HepG2 (cell line): ENCODE measurements around the gene KIF3C. TPM values are rescaled to one million over a fixed set of nuclear protein-coding genes. Genes with fewer than 3 reads are reported as not detected.

Experiments
- DNMT1 ChIP-seq: sonication (generic); formaldehyde crosslinking; IDR thresholded peaks from 2 replicates; pipeline ENCODE4 v1.5.1; 2020; ENCODE audit warnings: mild to moderate bottlenecking, missing genetic modification reagents
- MEIS2 ChIP-seq: sonication (generic); formaldehyde crosslinking; IDR thresholded peaks from 2 replicates; pipeline ENCODE4 v1.9.0; 2021; ENCODE audit warnings: mild to moderate bottlenecking, missing genetic modification reagents
- NR1H2 ChIP-seq: sonication (generic); formaldehyde crosslinking; IDR thresholded peaks from 2 replicates; pipeline ENCODE4 v1.8.1; 2022; ENCODE audit warnings: low read depth, missing genetic modification reagents, borderline replicate concordance
- SMAD3 ChIP-seq: sonication (generic); formaldehyde crosslinking; IDR thresholded peaks from 2 replicates; pipeline ENCODE4 v1.4.0; 2020; ENCODE audit warnings: missing genetic modification reagents
- SRSF4 ChIP-seq: fragments of 200-400 bp; formaldehyde crosslinking; IDR thresholded peaks from one replicate; pipeline ENCODE4 v1.6.1; 2018; ENCODE audit warnings: mild to moderate bottlenecking, low read depth, low read length, moderate library complexity; ENCODE audit not compliant: poor library complexity, severe bottlenecking
- TBP ChIP-seq: sonication (generic); formaldehyde crosslinking; IDR thresholded peaks from 2 replicates; pipeline ENCODE4 v1.5.0; 2020; ENCODE audit warnings: missing genetic modification reagents
- ZBTB42 ChIP-seq: sonication (generic); formaldehyde crosslinking; IDR thresholded peaks from 2 replicates; pipeline ENCODE4 v1.5.0; 2020; ENCODE audit warnings: mild to moderate bottlenecking, missing genetic modification reagents
- ZFYVE20 ChIP-seq: sonication (generic); formaldehyde crosslinking; IDR thresholded peaks from 2 replicates; pipeline ENCODE4 v1.8.0; 2023; ENCODE audit warnings: low read depth, mild to moderate bottlenecking, moderate library complexity, missing genetic modification reagents, borderline replicate concordance
- ZNF12 ChIP-seq: sonication (generic); formaldehyde crosslinking; IDR thresholded peaks from 2 replicates; pipeline ENCODE4 v1.5.0; 2020; ENCODE audit warnings: missing genetic modification reagents
- ZNF143 ChIP-seq: sonication (generic); formaldehyde crosslinking; IDR thresholded peaks from 2 replicates; pipeline ENCODE4 v1.4.0; 2020; ENCODE audit warnings: missing genetic modification reagents
- ZNF274 ChIP-seq: sonication (generic); formaldehyde crosslinking; IDR thresholded peaks from 2 replicates; pipeline ENCODE4 v1.5.1; 2020; ENCODE audit warnings: mild to moderate bottlenecking, missing genetic modification reagents
- ZNF460 ChIP-seq: sonication (generic); formaldehyde crosslinking; IDR thresholded peaks from 2 replicates; pipeline ENCODE4 v1.5.1; 2020; ENCODE audit warnings: missing genetic modification reagents, mild to moderate bottlenecking, borderline replicate concordance
- ZNF749 ChIP-seq: sonication (generic); formaldehyde crosslinking; IDR thresholded peaks from 2 replicates; pipeline ENCODE4 v1.8.0; 2022; ENCODE audit warnings: mild to moderate bottlenecking, missing genetic modification reagents, moderate library complexity, borderline replicate concordance
- ZSCAN21 ChIP-seq: sonication (generic); formaldehyde crosslinking; IDR thresholded peaks from 2 replicates; pipeline ENCODE4 v1.8.0; 2022; ENCODE audit warnings: mild to moderate bottlenecking, missing genetic modification reagents, moderate library complexity, borderline replicate concordance
- polyA plus RNA-seq, 8 experiments: library from polyadenylated mRNA; depleted of rRNA in 3 of 8; stranded (reverse) in 7 of 8; unstranded in 1 of 8; fragments of >200 nt; fragmentation: Illumina TruSeq in 4 of 8; extraction: Trizol in 4 of 8; gene quantifications; 2 replicates each; pipeline versions ENCODE4 v1.2.1 to v1.2.3, GENCODE V29; 2011 to 2016; ENCODE audit warnings: low read depth in 4 of 8, missing spikeins in 1 of 8, mixed read lengths in 1 of 8; ENCODE audit not compliant: insufficient read depth in 1 of 8
- total RNA-seq, 5 experiments: library from RNA; depleted of rRNA; stranded (reverse); fragments of >200 nt; fragmentation: Illumina TruSeq; extraction: Trizol; gene quantifications; 2 replicates each; pipeline ENCODE4 v1.2.3, GENCODE V29; 2016; ENCODE audit warnings: low read depth in 1 of 5
- TF ChIP-seq, protein P1 (sequence below), 2 experiments: sonication (generic) in 1 of 2; formaldehyde crosslinking in 1 of 2; IDR thresholded peaks; 2 replicates each; pipeline versions ENCODE4 v1.4.0 to v1.6.1; 2016 to 2020; ENCODE audit warnings: borderline replicate concordance in 1 of 2, low read depth in 1 of 2, mild to moderate bottlenecking in 1 of 2, missing genetic modification reagents in 1 of 2
- TF ChIP-seq, protein P2 (sequence below): sonication (generic); formaldehyde crosslinking; IDR thresholded peaks from 2 replicates; pipeline ENCODE4 v1.5.1; 2020; ENCODE audit warnings: missing genetic modification reagents, mild to moderate bottlenecking, borderline replicate concordance
- TF ChIP-seq, protein P3 (sequence below): sonication (generic); formaldehyde crosslinking; IDR thresholded peaks from 2 replicates; pipeline ENCODE4 v1.5.1; 2020; ENCODE audit warnings: mild to moderate bottlenecking, missing genetic modification reagents, moderate library complexity

The KIF3C gene
- total and polyA plus RNA-seq, 2 of the 13 experiments (the other 11 are each of a cell fraction or from before 2014, with no cell fraction given): 3.6 to 4.9 TPM

DNA sequence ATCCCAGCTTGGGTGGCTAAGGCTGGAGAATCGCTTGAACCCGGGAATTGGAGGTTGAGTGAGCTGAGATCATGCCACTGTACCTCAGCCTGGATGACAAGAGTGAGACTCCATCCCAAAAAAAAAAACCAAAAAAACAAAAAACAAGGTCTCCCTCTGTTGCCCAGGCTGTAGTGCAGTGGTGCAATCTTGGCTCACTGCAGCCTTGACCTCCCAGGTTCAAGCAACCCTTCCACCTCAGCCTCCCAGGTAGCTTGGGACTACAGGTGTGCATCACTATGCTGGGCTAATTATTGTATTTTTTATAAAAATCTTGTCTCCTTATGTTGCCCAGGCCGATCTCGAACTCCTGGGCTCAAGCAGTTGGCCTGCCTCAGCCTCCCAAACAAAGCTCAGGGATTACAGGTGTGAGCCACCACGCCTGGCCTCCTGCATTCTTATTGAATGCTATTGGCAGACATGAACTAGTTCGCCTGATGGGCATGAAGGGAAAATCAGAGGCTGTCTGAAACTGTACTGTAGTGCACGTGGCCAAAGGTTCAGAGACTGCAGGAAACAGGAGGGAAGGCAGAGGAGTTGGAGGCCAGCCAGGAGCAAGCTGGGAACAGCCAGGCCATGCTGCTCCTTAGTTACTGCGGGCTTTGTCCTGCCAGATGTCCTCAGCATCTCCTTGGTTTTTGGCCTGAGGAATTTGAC lies 88.0 kb downstream of the KIF3C start (continued):
- TF ChIP-seq ZFYVE20 (no peak), ZSCAN21 (CRISPR knock-in tag) (peak; percentile 71; the same call in 1 of the 2 replicates), ZNF749 (0 out of 2 replicates have a peak, but pooled peaks have one; percentile 43), NR1H2 (CRISPR knock-in tag) (no peak), SRSF4 (no peak), DNMT1 (no peak), MEIS2 (peak; percentile 56; the same call in 1 of the 2 replicates), ZNF12 (CRISPR knock-in tag) (no peak), ZNF274 (CRISPR knock-in tag) (no peak; the same call in none of the 2 replicates), ZNF143 (peak; percentile 45; the same call in 1 of the 2 replicates), ZNF460 (CRISPR knock-in tag) (peak; percentile 87), TBP (CRISPR knock-in tag) (no peak), ZBTB42 (CRISPR knock-in tag) (no peak), SMAD3 (CRISPR knock-in tag) (no peak)
- TF ChIP-seq, protein P1, sequence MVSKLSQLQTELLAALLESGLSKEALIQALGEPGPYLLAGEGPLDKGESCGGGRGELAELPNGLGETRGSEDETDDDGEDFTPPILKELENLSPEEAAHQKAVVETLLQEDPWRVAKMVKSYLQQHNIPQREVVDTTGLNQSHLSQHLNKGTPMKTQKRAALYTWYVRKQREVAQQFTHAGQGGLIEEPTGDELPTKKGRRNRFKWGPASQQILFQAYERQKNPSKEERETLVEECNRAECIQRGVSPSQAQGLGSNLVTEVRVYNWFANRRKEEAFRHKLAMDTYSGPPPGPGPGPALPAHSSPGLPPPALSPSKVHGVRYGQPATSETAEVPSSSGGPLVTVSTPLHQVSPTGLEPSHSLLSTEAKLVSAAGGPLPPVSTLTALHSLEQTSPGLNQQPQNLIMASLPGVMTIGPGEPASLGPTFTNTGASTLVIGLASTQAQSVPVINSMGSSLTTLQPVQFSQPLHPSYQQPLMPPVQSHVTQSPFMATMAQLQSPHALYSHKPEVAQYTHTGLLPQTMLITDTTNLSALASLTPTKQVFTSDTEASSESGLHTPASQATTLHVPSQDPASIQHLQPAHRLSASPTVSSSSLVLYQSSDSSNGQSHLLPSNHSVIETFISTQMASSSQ (IDR thresholded peaks at IDR 0.05; ENCODE audit: low read depth): no peak
- TF ChIP-seq, protein P1 (CRISPR knock-in tag; IDR thresholded peaks at IDR 0.05; ENCODE audit: borderline replicate concordance): no peak
- TF ChIP-seq, protein P2, sequence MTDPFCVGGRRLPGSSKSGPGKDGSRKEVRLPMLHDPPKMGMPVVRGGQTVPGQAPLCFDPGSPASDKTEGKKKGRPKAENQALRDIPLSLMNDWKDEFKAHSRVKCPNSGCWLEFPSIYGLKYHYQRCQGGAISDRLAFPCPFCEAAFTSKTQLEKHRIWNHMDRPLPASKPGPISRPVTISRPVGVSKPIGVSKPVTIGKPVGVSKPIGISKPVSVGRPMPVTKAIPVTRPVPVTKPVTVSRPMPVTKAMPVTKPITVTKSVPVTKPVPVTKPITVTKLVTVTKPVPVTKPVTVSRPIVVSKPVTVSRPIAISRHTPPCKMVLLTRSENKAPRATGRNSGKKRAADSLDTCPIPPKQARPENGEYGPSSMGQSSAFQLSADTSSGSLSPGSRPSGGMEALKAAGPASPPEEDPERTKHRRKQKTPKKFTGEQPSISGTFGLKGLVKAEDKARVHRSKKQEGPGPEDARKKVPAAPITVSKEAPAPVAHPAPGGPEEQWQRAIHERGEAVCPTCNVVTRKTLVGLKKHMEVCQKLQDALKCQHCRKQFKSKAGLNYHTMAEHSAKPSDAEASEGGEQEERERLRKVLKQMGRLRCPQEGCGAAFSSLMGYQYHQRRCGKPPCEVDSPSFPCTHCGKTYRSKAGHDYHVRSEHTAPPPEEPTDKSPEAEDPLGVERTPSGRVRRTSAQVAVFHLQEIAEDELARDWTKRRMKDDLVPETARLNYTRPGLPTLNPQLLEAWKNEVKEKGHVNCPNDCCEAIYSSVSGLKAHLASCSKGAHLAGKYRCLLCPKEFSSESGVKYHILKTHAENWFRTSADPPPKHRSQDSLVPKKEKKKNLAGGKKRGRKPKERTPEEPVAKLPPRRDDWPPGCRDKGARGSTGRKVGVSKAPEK (CRISPR knock-in tag): no peak
- TF ChIP-seq, protein P3, sequence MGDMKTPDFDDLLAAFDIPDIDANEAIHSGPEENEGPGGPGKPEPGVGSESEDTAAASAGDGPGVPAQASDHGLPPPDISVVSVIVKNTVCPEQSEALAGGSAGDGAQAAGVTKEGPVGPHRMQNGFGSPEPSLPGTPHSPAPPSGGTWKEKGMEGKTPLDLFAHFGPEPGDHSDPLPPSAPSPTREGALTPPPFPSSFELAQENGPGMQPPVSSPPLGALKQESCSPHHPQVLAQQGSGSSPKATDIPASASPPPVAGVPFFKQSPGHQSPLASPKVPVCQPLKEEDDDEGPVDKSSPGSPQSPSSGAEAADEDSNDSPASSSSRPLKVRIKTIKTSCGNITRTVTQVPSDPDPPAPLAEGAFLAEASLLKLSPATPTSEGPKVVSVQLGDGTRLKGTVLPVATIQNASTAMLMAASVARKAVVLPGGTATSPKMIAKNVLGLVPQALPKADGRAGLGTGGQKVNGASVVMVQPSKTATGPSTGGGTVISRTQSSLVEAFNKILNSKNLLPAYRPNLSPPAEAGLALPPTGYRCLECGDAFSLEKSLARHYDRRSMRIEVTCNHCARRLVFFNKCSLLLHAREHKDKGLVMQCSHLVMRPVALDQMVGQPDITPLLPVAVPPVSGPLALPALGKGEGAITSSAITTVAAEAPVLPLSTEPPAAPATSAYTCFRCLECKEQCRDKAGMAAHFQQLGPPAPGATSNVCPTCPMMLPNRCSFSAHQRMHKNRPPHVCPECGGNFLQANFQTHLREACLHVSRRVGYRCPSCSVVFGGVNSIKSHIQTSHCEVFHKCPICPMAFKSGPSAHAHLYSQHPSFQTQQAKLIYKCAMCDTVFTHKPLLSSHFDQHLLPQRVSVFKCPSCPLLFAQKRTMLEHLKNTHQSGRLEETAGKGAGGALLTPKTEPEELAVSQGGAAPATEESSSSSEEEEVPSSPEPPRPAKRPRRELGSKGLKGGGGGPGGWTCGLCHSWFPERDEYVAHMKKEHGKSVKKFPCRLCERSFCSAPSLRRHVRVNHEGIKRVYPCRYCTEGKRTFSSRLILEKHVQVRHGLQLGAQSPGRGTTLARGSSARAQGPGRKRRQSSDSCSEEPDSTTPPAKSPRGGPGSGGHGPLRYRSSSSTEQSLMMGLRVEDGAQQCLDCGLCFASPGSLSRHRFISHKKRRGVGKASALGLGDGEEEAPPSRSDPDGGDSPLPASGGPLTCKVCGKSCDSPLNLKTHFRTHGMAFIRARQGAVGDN (CRISPR knock-in tag): peak; percentile 80
